Panc1 (cell line): ENCODE measurements around the gene RAB40A.

Source experiments
- REST ChIP-seq, 2 experiments: IDR thresholded peaks; 2 replicates each; pipeline ENCODE4 v1.6.1; 2011 to 2012; ENCODE audit warnings: low read depth in 2 of 2, control low read depth in 1 of 2, low read length in 1 of 2, mild to moderate bottlenecking in 1 of 2, moderate library complexity in 1 of 2; ENCODE audit not compliant: insufficient read depth in 1 of 2
- TCF7L2 ChIP-seq: IDR thresholded peaks from 2 replicates; pipeline ENCODE4 v1.6.1; 2011; ENCODE audit warnings: mild to moderate bottlenecking, low read depth, low read length, inconsistent platforms
- TF ChIP-seq, protein P1 (sequence below): fragments of 450-650 bp; IDR thresholded peaks from 2 replicates; pipeline ENCODE4 v1.5.1; 2017; ENCODE audit warnings: mild to moderate bottlenecking

GRCh38 chrX:103530545-103530944 is 11.3 kb upstream of the RAB40A start:
- TF ChIP-seq, protein P1, sequence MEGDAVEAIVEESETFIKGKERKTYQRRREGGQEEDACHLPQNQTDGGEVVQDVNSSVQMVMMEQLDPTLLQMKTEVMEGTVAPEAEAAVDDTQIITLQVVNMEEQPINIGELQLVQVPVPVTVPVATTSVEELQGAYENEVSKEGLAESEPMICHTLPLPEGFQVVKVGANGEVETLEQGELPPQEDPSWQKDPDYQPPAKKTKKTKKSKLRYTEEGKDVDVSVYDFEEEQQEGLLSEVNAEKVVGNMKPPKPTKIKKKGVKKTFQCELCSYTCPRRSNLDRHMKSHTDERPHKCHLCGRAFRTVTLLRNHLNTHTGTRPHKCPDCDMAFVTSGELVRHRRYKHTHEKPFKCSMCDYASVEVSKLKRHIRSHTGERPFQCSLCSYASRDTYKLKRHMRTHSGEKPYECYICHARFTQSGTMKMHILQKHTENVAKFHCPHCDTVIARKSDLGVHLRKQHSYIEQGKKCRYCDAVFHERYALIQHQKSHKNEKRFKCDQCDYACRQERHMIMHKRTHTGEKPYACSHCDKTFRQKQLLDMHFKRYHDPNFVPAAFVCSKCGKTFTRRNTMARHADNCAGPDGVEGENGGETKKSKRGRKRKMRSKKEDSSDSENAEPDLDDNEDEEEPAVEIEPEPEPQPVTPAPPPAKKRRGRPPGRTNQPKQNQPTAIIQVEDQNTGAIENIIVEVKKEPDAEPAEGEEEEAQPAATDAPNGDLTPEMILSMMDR: no peak
- TF ChIP-seq TCF7L2: no peak
- TF ChIP-seq REST (IDR thresholded peaks at IDR 0.05; ENCODE audit: insufficient read depth in 1 of 2, low read depth in 2 of 2, low read length in 1 of 2): no peak
